ENCODE results near the gene YPEL2.

The YPEL2 gene

GRCh38 chr17:59376506-59376905, 45.1 kb downstream of the YPEL2 start:
- TF ChIP-seq REST (IDR thresholded peaks at IDR 0.05; ENCODE audit: insufficient read depth in 1 of 2, low read depth in 2 of 2, low read length in 2 of 2): no peak
- TF ChIP-seq FOXP2 (optimal IDR thresholded peaks at IDR 0.05; ENCODE audit: borderline replicate concordance, extremely low read depth, extremely low read length, insufficient read depth): no peak
- TF ChIP-seq POLR2AphosphoS5 (IDR thresholded peaks at IDR 0.05; ENCODE audit: low read depth, low read length): no peak

- TF ChIP-seq TAF1 (IDR thresholded peaks at IDR 0.05; ENCODE audit: borderline replicate concordance, insufficient read depth, low read length) (no peak), FOXP2 (optimal IDR thresholded peaks at IDR 0.05; ENCODE audit: borderline replicate concordance, extremely low read depth, extremely low read length, insufficient read depth) (no peak), REST (IDR thresholded peaks at IDR 0.05; ENCODE audit: insufficient read depth in 1 of 2, low read depth in 2 of 2, low read length in 2 of 2) (no peak), POLR2AphosphoS5 (IDR thresholded peaks at IDR 0.05; ENCODE audit: low read depth, low read length) (no peak), SIN3A (IDR thresholded peaks at IDR 0.05; ENCODE audit: borderline replicate concordance, insufficient read depth, low read length) (no peak)
Observed at GRCh38 chr17:59377410-59377809, 46.0 kb downstream of the YPEL2 start.

- TF ChIP-seq SIN3A (IDR thresholded peaks at IDR 0.05; ENCODE audit: borderline replicate concordance, insufficient read depth, low read length) (no peak), TAF1 (IDR thresholded peaks at IDR 0.05; ENCODE audit: borderline replicate concordance, insufficient read depth, low read length) (no peak), POLR2AphosphoS5 (IDR thresholded peaks at IDR 0.05; ENCODE audit: low read depth, low read length) (no peak), FOXP2 (optimal IDR thresholded peaks at IDR 0.05; ENCODE audit: borderline replicate concordance, extremely low read depth, extremely low read length, insufficient read depth) (no peak), REST (IDR thresholded peaks at IDR 0.05; ENCODE audit: insufficient read depth in 1 of 2, low read depth in 2 of 2, low read length in 2 of 2) (no peak)
Observed at GRCh38 chr17:59378675-59379074, 47.2 kb downstream of the YPEL2 start.

- TF ChIP-seq SIN3A (IDR thresholded peaks at IDR 0.05; ENCODE audit: borderline replicate concordance, insufficient read depth, low read length) (no peak), TAF1 (IDR thresholded peaks at IDR 0.05; ENCODE audit: borderline replicate concordance, insufficient read depth, low read length) (no peak), FOXP2 (optimal IDR thresholded peaks at IDR 0.05; ENCODE audit: borderline replicate concordance, extremely low read depth, extremely low read length, insufficient read depth) (no peak), POLR2AphosphoS5 (IDR thresholded peaks at IDR 0.05; ENCODE audit: low read depth, low read length) (no peak), REST (IDR thresholded peaks at IDR 0.05; ENCODE audit: insufficient read depth in 1 of 2, low read depth in 2 of 2, low read length in 2 of 2) (no peak)
Observed at GRCh38 chr17:59380474-59380873, 49.0 kb downstream of the YPEL2 start.

All from PFSK-1 (cell line).